ENCODE measurements around the gene NBAS.

NBAS gene

DNA sequence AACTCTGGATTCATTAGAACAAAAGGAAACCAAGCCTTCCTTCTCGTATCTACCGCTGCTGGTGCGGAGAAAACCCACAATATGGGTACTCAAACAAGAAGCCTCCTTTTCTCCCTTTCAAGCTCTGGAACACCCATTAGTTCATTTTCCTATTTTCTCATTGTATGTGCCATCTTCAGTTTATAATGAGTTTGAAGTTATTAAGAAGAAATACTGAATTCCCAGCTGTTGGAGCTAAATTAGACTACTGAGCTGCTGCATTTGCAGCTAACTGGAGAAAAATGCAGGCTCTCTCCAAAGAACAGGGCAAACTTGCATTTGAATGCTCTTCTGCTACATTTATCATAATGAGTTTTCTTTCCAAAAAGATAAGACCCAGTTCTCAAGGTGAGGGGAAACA, 398.5 kb downstream of the NBAS start:
- no peak for DNase-seq (ENCODE audit: low read depth)
- H3K4me3 ChIP-seq (ENCODE audit: low read depth, low read length), result no peak overlapping the region
- TF ChIP-seq, protein P1, sequence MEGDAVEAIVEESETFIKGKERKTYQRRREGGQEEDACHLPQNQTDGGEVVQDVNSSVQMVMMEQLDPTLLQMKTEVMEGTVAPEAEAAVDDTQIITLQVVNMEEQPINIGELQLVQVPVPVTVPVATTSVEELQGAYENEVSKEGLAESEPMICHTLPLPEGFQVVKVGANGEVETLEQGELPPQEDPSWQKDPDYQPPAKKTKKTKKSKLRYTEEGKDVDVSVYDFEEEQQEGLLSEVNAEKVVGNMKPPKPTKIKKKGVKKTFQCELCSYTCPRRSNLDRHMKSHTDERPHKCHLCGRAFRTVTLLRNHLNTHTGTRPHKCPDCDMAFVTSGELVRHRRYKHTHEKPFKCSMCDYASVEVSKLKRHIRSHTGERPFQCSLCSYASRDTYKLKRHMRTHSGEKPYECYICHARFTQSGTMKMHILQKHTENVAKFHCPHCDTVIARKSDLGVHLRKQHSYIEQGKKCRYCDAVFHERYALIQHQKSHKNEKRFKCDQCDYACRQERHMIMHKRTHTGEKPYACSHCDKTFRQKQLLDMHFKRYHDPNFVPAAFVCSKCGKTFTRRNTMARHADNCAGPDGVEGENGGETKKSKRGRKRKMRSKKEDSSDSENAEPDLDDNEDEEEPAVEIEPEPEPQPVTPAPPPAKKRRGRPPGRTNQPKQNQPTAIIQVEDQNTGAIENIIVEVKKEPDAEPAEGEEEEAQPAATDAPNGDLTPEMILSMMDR (IDR thresholded peaks at IDR 0.05; ENCODE audit: low read depth, low read length), result no peak
- TF ChIP-seq MYC (IDR thresholded peaks at IDR 0.05; ENCODE audit: low read depth, low read length) (no peak), MAX (IDR thresholded peaks at IDR 0.05; ENCODE audit: low read depth, low read length) (no peak), POLR2A (IDR thresholded peaks at IDR 0.05; ENCODE audit: extremely low read depth, insufficient read length) (no peak)

GRCh38 chr2:15160201-15160991, 400.7 kb downstream of the NBAS start:
- TF ChIP-seq, protein P1 (IDR thresholded peaks at IDR 0.05; ENCODE audit: low read depth, low read length), result no peak
- TF ChIP-seq POLR2A (IDR thresholded peaks at IDR 0.05; ENCODE audit: extremely low read depth, insufficient read length) (no peak), MYC (IDR thresholded peaks at IDR 0.05; ENCODE audit: low read depth, low read length) (no peak), MAX (IDR thresholded peaks at IDR 0.05; ENCODE audit: low read depth, low read length) (no peak)
- no peak overlapping the region for H3K4me3 ChIP-seq (ENCODE audit: low read depth, low read length)
- no peak for DNase-seq (ENCODE audit: low read depth)

GRCh38 chr2:15159751-15160177, 401.4 kb downstream of the NBAS start:
- peak; percentile 66 for DNase-seq (ENCODE audit: low read depth)
- TF ChIP-seq, protein P1 (IDR thresholded peaks at IDR 0.05; ENCODE audit: low read depth, low read length), result peak; percentile 69
- TF ChIP-seq POLR2A (IDR thresholded peaks at IDR 0.05; ENCODE audit: extremely low read depth, insufficient read length) (no peak), MYC (IDR thresholded peaks at IDR 0.05; ENCODE audit: low read depth, low read length) (no peak)
- H3K4me3 ChIP-seq (ENCODE audit: low read depth, low read length), result no peak overlapping the region

GRCh38 chr2:15159206-15159605, 401.9 kb downstream of the NBAS start:
- no peak for TF ChIP-seq POLR2A (IDR thresholded peaks at IDR 0.05; ENCODE audit: extremely low read depth, insufficient read length)
- TF ChIP-seq, protein P1 (IDR thresholded peaks at IDR 0.05; ENCODE audit: low read depth, low read length), result no peak
- TF ChIP-seq MAX (IDR thresholded peaks at IDR 0.05; ENCODE audit: low read depth, low read length), result no peak
- TF ChIP-seq MYC (IDR thresholded peaks at IDR 0.05; ENCODE audit: low read depth, low read length), result no peak
- no peak overlapping the region for H3K4me3 ChIP-seq (ENCODE audit: low read depth, low read length)
- DNase-seq (ENCODE audit: low read depth), result no peak

- TF ChIP-seq, protein P1 (IDR thresholded peaks at IDR 0.05; ENCODE audit: low read depth, low read length), result no peak
- TF ChIP-seq MYC (IDR thresholded peaks at IDR 0.05; ENCODE audit: low read depth, low read length) (no peak), MAX (IDR thresholded peaks at IDR 0.05; ENCODE audit: low read depth, low read length) (no peak), POLR2A (IDR thresholded peaks at IDR 0.05; ENCODE audit: extremely low read depth, insufficient read length) (no peak)
- H3K4me3 ChIP-seq (ENCODE audit: low read depth, low read length), result no peak overlapping the region
- DNase-seq (ENCODE audit: low read depth), result no peak
Observed at GRCh38 chr2:15158532-15158931, 402.6 kb downstream of the NBAS start.
